Measurements from ENCODE around the gene PLA2G4A. TPM values are rescaled to one million over a fixed set of nuclear protein-coding genes. Genes with fewer than 3 reads are reported as not detected.
A peak's percentile ranks its signal among the peaks of the same experiment; 100 is the strongest.

Gene PLA2G4A
- total and polyA plus RNA-seq, 8 donors = 1.5 to 5.7 (median 2.4) TPM

DNA sequence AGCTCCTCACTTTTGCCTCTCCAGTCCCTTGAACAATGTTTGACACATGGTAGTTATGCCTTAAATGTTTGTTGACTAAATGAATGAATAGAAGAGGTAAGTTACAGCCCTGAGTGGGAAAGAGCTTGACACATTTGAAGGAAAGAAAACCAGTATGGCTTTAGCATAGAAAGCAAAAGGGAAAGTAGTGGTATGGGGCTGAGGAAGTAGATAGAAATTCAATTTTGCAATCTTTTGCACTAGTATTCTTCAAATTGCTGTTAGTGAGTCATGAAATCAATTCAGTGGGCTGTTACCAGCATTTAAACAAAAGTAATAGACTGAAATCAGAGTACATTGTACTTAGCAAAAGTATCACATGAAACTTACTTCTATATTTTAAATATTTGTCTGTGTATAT lies 21.1 kb downstream of the PLA2G4A start:
- FAIRE-seq (no peak), DNase-seq (no peak), ATAC-seq (peak in 2 of 4 donors; percentile 46 to 54)
- Histone ChIP-seq H3K36me3 (no peaks in the 10 kb centered on the region), H3K27ac (no peak overlapping the region), H3K27me3 (no peaks in the 10 kb centered on the region), H3K9me3 (no peaks in the 10 kb centered on the region), H3K4me1 (peaks cover 0 to 4% (median 0%) of the 10 kb centered on the region in 3 donors), H3K4me3 (no peak overlapping the region)
- intact Hi-C loops (cut with DNase I) = no loop called here
- TF ChIP-seq, protein P1, sequence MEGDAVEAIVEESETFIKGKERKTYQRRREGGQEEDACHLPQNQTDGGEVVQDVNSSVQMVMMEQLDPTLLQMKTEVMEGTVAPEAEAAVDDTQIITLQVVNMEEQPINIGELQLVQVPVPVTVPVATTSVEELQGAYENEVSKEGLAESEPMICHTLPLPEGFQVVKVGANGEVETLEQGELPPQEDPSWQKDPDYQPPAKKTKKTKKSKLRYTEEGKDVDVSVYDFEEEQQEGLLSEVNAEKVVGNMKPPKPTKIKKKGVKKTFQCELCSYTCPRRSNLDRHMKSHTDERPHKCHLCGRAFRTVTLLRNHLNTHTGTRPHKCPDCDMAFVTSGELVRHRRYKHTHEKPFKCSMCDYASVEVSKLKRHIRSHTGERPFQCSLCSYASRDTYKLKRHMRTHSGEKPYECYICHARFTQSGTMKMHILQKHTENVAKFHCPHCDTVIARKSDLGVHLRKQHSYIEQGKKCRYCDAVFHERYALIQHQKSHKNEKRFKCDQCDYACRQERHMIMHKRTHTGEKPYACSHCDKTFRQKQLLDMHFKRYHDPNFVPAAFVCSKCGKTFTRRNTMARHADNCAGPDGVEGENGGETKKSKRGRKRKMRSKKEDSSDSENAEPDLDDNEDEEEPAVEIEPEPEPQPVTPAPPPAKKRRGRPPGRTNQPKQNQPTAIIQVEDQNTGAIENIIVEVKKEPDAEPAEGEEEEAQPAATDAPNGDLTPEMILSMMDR (IDR thresholded peaks at IDR 0.05) = no peak

DNA sequence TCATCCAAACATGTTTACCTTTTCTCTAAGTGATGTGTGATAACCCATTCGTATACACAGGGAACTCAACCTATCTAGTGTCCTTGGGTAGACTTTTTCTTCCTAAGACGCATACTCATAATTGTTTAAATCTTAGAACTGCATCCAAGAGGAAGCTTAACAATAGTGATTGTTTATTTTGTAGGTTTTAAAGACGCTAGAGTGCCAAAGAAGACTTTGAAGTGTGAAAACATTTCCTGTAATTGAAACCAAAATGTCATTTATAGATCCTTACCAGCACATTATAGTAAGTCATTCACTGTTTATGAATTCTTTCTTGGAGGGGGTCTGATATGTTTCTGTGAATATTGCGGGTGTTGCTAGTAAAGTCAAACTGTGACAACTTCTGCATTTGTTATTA lies 25.4 kb downstream of the PLA2G4A start:
- DNase-seq = no peak
- no peaks in the 10 kb centered on the region for H3K9me3 ChIP-seq
- H3K36me3 ChIP-seq = no peaks in the 10 kb centered on the region
- no peak for FAIRE-seq
- H3K4me1 ChIP-seq = no peaks in the 10 kb centered on the region
- H3K27me3 ChIP-seq = no peaks in the 10 kb centered on the region
- H3K4me3 ChIP-seq = no peak overlapping the region
- intact Hi-C loops (cut with DNase I) = no loop called here
- H3K27ac ChIP-seq = no peak overlapping the region
- no peak for ATAC-seq
- 45 to 55% methylated on average over 4 of the region's 4 CpGs for WGBS, 2 donors
- TF ChIP-seq, protein P1 (IDR thresholded peaks at IDR 0.05) = no peak

DNA sequence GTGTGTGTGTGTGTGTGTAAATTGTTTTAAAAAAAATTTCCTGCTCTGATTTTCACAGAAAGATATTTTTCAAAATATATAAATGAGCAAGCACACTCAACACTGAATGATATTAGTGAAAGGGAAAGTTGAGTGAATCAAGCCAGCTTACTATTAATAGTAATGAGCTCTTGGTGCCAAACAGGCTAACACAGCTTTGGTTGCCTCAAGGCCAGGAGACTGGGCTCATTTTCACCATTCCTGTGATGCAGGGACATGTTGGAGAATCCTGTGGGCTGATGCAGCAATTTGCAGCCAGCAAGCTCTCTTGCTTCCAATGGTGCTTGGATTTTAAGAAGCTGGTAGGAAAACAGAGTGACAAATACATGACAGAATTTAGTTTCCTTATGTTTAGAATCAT lies 30.2 kb downstream of the PLA2G4A start:
- ATAC-seq (no peak), DNase-seq (no peak), FAIRE-seq (no peak)
- intact Hi-C loops (cut with DNase I) = no loop called here
- H3K4me3 ChIP-seq = no peak overlapping the region
- H3K27me3 ChIP-seq = no peaks in the 10 kb centered on the region
- H3K36me3 ChIP-seq = no peaks in the 10 kb centered on the region
- H3K27ac ChIP-seq = no peak overlapping the region
- no peaks in the 10 kb centered on the region for H3K9me3 ChIP-seq
- TF ChIP-seq, protein P1 (IDR thresholded peaks at IDR 0.05) = no peak
- H3K4me1 ChIP-seq = no peaks in the 10 kb centered on the region

DNA sequence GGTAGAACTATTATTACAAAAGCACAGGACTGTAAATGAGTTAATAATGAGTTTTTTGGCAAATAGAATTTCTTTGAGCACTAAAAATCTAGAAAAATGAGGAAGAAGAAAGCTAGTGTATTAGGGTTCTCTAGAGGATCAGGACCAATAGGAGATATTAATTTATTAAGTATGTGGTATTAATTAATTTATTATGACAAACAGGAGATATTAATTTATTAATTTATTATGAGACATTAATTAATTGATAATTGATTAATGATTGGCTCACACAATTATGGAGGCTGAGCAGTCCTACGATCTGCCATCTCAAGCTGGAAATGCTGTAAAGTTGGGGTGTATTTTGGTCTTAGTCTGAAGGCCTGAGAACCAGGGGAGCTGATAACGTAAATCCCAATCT lies 31.2 kb downstream of the PLA2G4A start:
- TF ChIP-seq, protein P1 (IDR thresholded peaks at IDR 0.05) = no peak
- Histone ChIP-seq H3K36me3 (no peaks in the 10 kb centered on the region), H3K4me3 (no peak overlapping the region), H3K27me3 (no peaks in the 10 kb centered on the region), H3K27ac (no peak overlapping the region), H3K4me1 (no peaks in the 10 kb centered on the region), H3K9me3 (no peaks in the 10 kb centered on the region)
- intact Hi-C loops (cut with DNase I) = no loop called here
- DNase-seq (no peak), FAIRE-seq (no peak), ATAC-seq (no peak)
- 66 to 78% methylated on average over 2 of the region's 2 CpGs for WGBS, 2 donors

DNA sequence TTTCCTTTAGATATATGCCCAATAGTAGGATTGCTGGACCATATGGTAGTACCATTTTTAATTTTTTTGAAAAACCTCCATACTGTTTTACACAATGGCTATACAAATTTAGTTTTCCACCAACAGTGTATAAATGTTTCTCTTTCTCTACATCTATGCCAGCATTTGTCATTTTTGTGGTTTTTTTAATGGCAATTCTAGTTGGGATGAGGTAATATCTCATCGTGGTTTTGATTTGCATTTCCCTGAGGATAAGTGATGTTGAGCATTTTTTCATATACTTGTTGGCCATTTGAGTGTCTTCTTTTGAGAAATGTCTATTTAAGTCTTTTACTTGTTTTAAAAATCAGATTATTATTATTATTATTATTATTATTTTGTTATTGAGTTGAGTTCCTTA lies 35.5 kb downstream of the PLA2G4A start:
- Histone ChIP-seq H3K4me3 (no peak overlapping the region), H3K27ac (no peak overlapping the region), H3K9me3 (no peaks in the 10 kb centered on the region), H3K27me3 (no peaks in the 10 kb centered on the region), H3K36me3 (no peaks in the 10 kb centered on the region), H3K4me1 (no peaks in the 10 kb centered on the region)
- FAIRE-seq (no peak), ATAC-seq (no peak), DNase-seq (no peak)
- TF ChIP-seq, protein P1 (IDR thresholded peaks at IDR 0.05) = no peak
- intact Hi-C loops (cut with DNase I) = no loop called here
- 74 to 87% methylated on average over 1 of the region's 1 CpG for WGBS, 2 donors
